HuH-7 (cell line): ENCODE data around the gene RTP2.

ENCODE experiments used
- DNase-seq: peaks from one replicate; pipeline ENCODE4 v3.0.0; 2011; ENCODE audit warnings: low spot score

The RTP2 gene, protein sequence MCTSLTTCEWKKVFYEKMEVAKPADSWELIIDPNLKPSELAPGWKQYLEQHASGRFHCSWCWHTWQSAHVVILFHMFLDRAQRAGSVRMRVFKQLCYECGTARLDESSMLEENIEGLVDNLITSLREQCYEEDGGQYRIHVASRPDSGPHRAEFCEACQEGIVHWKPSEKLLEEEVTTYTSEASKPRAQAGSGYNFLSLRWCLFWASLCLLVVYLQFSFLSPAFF

DNA sequence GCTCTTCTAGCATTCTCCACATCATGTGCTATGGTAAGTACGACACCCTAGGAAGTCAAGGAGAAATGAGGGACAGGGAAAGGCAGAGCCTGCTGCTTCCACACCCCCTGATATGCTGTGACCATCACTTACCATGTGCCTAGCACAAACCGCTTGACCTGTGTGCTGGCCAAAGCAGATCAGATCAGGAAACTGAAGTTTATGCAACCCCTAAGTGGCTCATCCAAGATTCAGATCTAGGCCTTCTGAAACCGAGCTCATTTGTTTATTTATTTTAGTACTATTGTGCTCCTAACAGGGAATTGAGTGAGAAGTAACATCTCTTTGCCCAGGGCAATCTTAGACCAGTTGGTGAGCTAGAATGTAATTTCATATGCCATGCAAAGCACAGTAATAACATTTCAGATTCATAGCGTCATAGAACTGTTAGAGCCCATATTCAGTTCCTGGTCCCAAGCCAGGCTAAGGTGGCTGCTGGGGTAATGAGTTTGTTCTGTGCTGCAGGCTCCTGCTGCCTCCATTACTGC is at the start of gene RTP2:
RTP2 (minus strand) TSS at position 51 of the 527 bp plus-strand sequence. CDS start 429 bp downstream, outside the sequence.
- DNase-seq, result no peak

DNA sequence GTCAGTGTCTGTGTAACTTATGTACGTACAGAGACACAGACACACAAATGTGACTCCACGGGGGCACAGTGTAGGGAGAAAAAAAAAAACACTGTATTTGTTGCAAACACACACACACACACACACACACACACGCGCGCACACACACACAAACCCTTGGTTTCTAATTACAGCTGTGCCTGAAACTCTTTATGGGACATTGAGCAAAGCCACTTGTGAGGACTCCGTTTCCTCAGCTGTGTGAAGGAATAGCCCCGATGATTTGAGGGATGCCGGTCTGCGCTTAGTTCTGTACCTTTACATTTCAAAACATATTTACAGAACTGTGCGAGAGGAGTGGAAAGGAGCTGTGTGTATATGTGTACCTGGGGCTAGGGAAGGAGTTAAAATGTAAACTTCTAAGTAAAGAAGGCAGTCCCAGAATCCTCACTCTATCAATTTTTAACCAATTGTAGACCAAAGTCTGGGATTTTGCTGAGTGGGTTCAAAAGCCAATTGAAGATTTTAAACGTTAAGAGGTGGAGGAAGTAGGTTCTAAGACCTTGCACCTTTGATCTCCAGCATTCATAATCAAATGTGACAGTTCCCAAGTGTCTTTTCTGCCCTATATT is 48.3 kb upstream of the RTP2 start:
- peak; percentile 18 for DNase-seq

DNA sequence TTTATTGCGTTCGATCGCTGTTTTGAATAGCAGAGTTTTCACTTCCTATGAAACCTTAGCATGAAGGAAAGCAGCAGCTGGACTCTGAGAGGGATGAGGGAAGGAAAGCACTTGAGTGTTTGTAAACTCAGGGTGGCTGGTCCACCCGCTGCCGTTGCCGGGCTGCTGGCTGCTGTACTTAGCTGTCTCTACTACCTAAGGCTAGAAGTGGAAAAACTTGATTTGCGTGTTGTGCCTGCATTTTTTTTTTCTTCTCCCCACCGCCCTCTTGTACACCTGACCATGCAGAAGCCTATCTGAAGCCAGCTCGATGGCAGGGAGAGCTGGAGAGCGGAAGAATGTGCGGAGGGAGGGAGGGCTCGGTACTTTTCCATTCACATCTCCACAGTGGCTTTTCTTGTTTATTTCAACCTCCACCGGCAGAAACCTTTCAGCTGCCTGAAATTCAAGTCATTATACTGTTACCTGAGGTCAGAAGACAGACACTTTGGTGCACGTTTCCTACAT is 47.7 kb upstream of the RTP2 start:
- peak; percentile 58 for DNase-seq

DNA sequence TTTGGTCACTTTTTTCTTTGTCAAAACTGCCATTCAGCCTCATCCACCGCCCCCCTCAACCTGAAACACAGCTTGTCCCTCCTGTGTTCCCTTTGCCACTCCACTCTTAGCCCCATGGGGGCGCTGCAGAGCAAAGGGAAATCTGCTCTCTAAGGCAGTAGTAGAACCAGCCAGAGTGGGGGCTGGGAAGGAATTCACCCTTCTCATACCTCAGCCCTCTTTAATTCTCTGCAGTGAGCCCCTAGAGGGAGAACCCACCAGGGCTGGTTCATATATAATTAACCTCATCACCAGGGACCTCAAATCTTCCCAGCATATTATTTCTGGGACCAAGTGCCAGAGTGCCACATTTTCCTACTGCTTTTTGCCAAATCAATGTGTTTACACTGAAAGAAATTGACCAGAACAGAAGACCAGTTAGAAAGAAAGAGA is 45.7 kb upstream of the RTP2 start:
- DNase-seq, result peak; percentile 60

DNA sequence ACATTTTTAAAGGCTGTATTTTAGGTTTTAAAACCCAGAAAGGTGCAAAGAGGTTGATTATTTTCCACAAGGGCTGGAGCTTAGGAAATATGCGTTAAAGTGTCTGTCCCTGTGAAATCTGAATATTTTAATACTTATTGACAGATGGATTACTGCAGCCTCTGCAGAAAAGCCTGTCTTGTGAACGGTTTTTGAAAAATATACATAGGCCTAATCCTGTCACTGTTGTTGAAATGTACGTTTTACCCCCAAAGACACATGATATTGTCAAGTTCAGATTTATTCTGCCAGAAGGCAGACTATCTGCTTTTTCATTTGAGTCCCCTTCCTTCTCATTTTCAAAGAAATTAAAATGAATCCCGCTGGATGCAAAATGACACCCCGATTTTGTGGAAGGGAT is 45.1 kb upstream of the RTP2 start:
- no peak for DNase-seq

DNA sequence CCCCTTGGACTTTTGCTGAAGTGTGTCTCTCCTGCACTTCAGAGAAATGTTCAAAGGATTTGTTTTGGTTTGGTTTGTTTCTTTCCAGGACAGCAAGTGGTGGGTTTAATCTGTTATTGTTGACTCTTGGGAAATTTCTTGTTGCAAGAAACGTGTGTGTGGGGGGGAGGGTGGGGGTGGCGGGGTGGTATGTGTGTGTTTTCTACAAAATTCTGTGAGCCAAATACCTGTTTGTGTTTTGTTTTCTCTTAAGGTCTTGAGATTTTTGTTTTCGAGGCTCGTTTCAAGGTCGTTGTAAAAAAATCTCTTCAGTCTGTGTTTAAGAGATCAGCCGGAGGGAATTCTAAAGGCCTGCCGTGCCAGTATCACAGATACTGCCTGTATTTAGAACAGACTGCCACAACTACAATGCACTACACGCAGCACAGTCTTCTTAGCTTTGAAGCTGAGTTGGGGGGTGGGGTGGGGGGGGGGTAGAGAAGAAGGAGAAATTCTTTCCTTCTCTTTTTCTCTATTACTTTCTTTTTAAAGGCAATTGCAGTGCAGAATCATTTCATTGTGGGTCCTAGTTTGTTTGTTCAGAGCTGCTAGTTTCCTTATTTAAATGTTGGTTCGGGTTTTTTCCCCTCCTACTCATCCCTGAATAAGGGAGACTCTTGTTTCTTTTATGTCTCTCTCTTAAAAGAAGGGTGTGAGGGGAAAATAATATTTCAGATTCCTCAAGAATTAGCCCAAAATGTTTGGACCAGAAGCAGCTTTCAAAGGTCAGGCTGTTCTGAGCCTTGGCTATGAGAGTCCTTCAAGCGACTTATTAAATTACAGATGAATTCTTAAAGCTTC is 44.3 kb upstream of the RTP2 start:
- DNase-seq, result no peak

DNA sequence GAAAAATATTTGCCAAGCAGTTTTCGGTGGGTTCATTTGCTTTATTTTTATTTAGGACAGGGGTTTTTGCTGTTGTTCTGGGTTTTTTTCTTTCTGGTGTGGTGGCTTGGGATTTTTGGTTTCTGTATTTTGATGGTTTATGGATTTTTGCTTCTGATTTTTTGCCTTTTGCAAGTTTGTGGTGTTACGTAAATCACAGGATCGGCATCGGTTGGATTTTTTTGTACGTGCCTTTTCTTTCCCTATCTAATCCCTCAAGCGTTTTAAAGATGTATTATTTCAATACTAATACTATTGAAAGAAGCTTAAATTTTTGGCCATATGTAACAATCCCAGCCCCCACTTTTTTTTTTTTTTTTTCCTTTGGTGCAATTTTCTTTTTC is 43.7 kb upstream of the RTP2 start:
- no peak for DNase-seq

DNA sequence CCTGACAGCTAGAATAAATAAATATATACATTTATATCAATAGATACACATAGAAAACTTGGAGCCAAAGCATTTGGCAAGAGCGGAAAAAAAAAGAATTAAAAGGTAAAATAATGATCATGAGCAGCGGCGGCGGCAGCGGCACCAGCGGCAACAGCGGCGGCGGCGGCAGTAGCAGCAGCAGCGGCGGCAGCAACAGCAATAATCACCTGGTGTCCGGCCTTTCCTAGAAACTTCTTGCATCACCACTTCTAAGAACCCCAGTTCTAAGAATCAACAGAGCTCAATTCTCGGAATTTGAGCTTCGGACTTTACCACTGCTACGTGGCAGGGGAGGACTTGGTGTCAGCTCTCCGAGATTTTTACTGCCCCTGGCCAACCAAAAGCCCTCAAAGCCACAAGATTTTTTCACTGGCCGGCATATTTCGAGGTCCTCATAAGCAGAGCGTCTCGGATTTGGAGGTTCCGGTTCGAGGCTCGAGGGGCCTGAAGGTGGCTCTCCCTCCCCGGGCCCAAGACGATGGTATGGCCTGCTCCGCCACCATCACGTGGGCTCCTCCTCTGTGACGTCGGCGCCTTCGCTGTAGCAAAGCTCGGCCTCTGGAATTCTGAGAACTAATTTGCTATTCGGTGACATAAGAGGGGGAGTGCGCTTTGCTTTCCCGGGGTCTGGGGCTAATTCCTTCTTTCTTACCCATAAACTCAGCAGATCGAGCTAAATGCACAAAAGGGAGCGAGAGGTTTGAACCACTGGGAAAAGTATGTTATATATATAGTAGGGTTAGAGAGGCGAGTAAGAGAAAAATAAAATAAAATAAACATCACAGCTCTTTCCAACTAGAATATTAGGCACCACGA is 43.1 kb upstream of the RTP2 start, which contains the start of gene BCL6:
BCL6 (minus strand) TSS at position 268 of the 858 bp plus-strand sequence. CDS start 11,775 bp downstream, outside the sequence.
- DNase-seq, result peak; percentile 88

DNA sequence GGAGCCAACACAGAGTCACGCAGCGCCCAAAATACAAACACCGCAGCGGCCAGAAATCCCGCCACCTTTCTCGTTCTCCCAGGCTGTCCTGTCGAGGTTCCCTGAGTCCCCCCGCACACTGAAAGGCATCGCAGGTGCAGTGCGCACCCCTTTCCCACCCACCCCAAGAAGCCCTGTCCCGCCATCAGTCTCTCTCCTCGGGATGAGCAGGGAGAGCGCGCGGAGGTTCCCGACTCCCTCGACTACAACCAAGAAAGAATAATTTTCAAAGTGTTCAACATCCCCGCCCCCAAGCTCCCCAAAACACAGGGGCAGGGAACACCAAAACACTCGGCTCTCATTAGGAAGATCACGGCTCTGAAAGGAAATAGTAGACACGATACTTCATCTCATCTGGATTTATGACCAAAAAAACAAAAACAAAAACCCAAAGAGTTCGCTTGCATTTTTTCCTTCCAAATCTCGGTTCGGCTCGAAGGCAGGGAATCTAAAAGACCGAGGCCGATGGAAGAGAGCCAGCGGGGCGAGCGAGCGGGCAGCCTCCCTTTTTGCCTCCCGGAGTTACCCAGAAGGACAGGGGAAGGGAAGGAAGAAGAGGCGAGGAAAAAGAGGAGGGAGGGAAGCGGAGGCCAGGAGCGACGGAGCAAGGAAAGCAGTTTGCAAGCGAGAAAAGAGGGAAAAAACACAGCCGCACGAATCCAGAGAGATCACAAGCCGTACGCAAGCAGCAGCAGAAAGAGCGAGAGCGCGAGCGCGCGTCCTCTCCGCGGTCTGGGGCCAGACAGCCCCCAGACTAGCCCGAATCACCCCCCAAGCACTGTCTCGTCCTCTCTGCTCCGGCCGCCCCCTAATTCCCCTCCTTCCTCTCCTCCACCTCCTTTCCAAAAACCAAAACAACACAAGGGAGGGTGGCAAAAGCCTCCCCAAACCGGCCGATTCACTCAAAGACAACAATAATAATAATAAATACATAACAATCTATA is 42.1 kb upstream of the RTP2 start:
- no peak for DNase-seq

DNA sequence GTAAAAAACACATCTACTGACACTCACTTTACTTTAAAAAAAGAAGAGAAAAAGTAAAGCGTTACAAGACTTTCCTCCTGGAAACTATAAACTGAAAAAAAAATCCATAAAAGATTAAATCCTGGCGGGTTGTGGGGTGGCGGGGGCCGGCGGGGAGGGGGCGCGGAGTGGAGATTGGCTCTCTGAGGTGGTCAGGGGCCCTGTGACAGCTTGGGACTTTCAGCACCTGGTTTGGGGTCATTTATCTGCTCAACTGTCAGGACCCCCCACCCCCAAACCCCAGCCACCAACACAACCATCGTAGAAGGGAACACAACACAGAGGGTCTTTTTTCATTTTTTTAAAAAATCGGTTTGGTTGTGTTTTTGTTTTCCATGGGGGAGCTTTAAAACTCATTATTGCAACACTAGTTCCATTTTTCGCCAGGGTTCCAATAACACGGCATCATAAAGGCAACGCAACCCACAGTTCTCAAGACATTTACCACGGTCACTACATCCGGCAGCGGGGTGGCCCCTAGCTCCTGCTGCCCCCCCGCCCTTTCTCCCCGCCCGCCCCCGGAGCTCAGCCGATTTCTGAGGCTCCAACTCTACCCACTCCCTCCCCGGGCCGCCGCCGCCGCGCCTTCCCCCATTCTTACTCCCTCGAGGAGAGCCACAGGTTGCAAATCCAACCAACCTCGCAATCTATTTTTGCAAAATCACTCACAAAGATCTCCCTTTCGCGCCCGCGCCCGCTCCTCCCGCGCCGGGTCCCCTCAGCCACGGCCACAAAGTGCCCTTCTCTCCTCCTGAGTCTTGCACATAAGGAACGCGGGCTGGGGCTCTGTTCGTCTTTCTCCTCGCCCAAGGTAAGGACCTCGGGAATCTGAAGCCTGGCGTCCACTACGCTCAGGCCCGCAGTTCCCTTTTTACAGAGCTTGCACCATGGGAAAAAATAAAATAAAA is 41.1 kb upstream of the RTP2 start:
- DNase-seq, result no peak

DNA sequence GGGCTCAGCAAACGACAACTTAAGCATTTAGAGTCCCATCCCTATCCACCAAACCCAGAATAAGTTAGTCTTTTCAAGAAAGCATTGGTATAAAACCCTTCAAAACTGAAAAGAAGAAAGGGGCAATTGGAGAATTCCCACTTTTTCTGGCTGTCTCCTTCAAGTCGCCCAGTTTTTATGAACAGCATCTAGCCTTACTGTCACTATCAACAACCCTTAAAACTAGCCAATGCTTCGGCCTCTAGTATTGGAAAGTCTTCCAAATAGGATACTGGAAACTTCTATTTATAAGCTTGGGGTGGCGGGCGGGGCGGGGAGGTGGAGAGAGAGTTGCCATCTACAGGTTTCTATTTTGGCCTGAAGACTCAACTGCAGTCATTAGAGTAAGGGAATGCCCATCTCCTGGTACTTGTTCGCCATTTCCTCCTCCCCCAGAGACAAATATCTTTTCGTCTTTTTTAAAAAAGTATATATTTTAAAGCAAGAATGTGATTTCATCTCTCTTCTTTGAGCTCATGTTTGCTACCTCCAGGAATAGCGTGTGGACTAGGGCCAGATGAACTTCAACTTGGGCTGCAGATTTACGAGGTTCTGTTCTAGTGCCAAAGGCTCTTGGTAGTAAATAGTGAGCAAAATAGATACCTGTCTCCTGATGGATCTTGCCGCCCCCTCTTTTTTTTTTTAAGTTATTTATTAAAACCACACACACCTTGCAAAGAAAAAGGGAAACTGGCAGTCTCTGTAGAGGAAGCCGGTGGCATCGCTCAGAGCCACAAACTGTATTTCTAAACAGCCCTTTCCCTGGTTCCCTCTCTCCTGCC is 40.2 kb upstream of the RTP2 start:
- DNase-seq, result no peak

DNA sequence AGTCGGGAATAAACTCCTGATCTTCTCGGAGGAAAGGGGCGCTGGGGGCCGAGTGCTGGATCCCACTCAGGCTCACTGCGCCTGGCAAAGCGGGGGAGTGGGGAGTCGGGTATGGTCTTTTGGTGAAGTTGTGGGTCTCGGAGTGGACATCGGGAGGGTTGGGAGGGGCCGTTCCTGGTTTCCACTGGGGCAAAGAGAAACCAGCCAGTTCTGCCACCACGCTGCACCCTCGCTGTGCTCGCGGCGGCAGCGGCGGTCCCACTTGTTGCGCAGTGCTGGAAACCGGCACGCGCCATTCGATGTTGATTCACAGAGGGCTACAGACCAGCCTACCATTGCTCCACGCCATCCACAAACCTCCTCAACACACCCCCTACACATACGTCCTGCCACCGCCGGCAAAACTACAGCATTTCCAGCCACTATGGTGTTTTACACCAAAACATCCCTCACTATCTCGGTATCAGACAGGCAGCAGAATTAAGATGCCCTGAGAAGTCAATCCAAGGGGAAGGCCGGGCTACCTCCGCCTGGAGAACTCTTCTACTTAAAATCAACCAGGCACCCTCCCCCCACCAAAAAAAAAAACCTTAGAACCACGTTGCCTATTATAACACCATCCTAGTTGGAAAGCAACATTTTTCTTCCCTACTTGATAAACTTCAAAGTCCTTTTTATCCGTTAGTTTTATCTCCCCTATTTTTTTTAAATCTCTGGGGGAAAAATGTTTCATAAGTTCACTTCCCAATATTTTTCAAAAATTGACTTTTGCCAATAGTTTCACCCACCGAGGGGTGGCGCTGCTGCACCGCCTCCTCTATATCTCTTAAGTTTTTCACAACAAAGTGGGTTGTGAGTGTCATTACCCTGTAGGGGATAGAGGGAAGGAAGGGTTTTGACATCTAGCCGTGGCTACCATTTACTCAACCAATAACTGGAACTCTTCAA is 39.3 kb upstream of the RTP2 start:
- peak; percentile 92 for DNase-seq

DNA sequence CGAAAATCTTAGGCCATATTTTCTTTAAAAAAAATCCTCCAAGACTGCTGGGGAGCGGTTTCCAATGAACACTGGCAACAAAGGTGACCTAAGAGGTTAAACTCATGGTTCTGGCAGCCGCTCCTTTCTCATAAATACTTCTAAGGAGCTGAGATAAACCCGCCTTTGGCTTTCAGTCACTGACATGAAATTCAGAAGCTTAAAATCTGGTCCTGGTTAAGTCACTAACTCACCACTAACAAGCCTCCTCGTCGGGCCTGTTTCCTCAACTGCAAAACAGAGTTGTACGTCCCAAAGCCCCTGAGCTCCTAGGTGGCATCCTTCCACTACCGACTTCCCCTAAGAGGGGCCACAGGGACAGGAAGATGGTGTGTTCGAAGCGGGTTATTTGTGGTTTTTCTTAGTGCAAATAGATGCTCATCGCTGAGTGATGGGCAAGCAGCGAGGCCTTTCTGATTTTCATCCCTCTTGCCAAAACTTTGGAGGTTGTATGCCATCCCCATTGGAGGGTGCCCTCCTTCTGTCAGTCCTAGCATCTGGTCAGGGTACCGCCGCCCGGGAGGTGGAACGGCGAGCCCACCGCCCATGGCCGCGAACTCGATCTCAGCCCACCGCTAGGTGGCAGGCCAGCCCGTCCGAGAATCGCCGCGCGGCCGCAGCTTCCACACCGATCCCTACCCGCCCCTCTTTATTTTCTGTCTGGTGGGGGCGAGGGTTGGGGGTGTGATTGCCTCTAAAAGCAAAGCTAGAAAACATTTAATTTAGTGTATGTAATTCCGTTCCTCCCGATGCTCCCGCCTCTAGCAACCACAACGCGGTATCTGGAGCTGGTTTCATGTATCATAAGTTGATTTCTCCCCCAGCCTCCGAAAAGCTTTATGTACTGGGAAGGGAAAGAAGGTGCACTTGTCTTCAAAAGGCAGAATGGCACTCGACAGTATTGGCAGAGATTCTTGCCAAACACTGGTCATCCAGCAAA is 38.4 kb upstream of the RTP2 start:
- peak; percentile 67 for DNase-seq

DNA sequence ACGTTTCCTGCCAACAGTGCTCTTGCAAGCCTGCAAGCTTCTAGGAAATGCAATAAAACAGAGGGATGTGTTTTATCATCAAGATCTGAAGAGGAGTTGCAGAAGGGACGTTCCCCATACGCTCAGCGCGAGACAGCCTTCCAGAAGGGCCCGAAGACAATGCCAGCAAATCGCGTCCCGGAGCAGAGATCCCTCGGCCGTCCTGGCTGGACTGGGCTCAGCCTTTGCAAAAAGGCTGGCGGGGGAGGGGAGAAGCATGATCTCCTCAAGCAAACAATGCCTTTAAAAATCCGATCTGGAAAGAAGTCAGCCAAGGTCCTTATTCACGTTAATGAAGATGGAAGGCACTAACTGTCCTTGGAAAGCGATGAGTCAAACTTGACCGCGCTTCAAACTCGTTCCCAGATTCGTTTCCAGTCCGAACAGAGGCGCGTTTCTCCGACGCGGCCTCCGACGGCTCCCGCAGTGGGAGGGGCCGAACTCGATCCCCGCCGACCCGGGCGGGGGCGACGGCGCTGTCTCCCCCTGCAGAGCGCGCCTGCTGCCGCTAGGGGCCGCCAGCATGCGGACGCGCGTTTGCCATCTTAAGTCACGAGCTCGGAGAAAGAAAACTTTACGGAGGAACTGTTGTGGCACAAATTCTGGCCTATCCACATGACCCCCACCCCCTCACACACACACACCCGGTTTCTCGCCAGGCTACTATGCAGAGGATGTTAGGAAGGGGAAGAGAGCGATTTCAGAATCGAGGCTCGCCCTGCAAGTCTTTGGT is 37.4 kb upstream of the RTP2 start:
- DNase-seq, result peak; percentile 77

DNA sequence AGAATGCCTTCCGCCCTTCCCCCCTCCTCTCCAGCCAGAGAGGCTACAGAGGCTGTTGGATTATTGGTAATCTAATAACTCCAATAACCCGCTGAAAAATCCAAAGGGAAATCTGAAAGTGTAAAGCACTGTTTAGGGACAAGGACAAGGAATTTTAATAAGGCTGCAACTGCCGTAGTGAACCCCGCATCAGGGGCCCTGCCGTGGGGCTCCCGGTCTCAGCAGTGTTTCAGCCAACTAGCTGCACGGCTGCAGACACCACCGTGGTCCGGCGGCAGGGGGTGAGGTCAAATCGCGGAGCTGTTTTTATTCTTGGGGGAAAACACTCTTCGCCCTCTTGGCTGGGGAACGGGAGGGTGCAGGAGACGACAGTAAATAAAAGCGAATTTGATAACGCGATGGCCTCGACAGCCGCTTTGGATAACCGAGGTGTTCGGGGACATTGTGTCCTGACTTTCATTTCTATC is 36.8 kb upstream of the RTP2 start:
- no peak for DNase-seq
